HUES64 (cell line): ENCODE results near the gene MAPKBP1.

Experiments used
- H3K27ac ChIP-seq: 2 replicates; pipeline ENCODE4 v1.7.0; 2013; ENCODE audit warnings: low read depth, low read length, inconsistent platforms
- H3K27me3 ChIP-seq: 2 replicates; pipeline ENCODE4 v1.6.1; 2013; ENCODE audit warnings: mild to moderate bottlenecking, low read length; ENCODE audit not compliant: insufficient read depth
- H3K36me3 ChIP-seq: 2 replicates; pipeline ENCODE4 v1.6.1; 2013; ENCODE audit warnings: mild to moderate bottlenecking, low read length; ENCODE audit not compliant: insufficient read depth
- H3K4me1 ChIP-seq: 2 replicates; pipeline ENCODE4 v1.6.1; 2013; ENCODE audit warnings: mild to moderate bottlenecking, low read length, moderate library complexity; ENCODE audit not compliant: insufficient read depth
- H3K4me3 ChIP-seq: 2 replicates; pipeline ENCODE4 v1.5.1; 2013; ENCODE audit warnings: mild to moderate bottlenecking, low read length, moderate library complexity
- H3K9ac ChIP-seq: 2 replicates; pipeline ENCODE4 v1.6.1; 2013; ENCODE audit warnings: mild to moderate bottlenecking, low read depth, low read length
- H3K9me3 ChIP-seq: 2 replicates; pipeline ENCODE4 v1.6.1; 2013; ENCODE audit warnings: low read depth, low read length; ENCODE audit not compliant: insufficient read depth
- WGBS: fragments of 150-250, 120-280 bp; methylation state at CpG from one replicate; pipeline ENCODE4 v1.1.7; 2013; ENCODE audit warnings: missing lambda C conversion rate; 5-methylcytosine and 5-hydroxymethylcytosine counted together

Gene MAPKBP1

GRCh38 chr15:41858756-41859155 lies 84.5 kb downstream of the MAPKBP1 start:
- Histone ChIP-seq H3K4me3 (no peak overlapping the region), H3K9me3 (no peaks in the 10 kb centered on the region), H3K4me1 (0 out of 2 replicates have a peak, but pooled peaks cover 2% of the 10 kb centered on the region), H3K27me3 (no peaks in the 10 kb centered on the region), H3K36me3 (no peaks in the 10 kb centered on the region), H3K9ac (no peak overlapping the region), H3K27ac (no peak overlapping the region)
- 90% methylated on average over 15 of the region's 15 CpGs for WGBS

GRCh38 chr15:41860049-41860828 lies 86.0 kb downstream of the MAPKBP1 start:
- Histone ChIP-seq H3K27me3 (no peaks in the 10 kb centered on the region), H3K36me3 (no peaks in the 10 kb centered on the region), H3K4me1 (no peaks in the 10 kb centered on the region), H3K4me3 (no peak overlapping the region), H3K9ac (no peak overlapping the region), H3K27ac (no peak overlapping the region), H3K9me3 (no peaks in the 10 kb centered on the region)
- WGBS, result 85% methylated on average over 15 of the region's 15 CpGs

- Histone ChIP-seq H3K27me3 (no peaks in the 10 kb centered on the region), H3K36me3 (no peaks in the 10 kb centered on the region), H3K9me3 (no peaks in the 10 kb centered on the region), H3K4me3 (no peak overlapping the region), H3K27ac (no peak overlapping the region), H3K4me1 (no peaks in the 10 kb centered on the region), H3K9ac (no peak overlapping the region)
- 87% methylated on average over 18 of the region's 18 CpGs for WGBS
Measured at GRCh38 chr15:41861736-41862356, 87.6 kb downstream of the MAPKBP1 start.

- Histone ChIP-seq H3K9me3 (no peaks in the 10 kb centered on the region), H3K27ac (no peak overlapping the region), H3K4me1 (no peaks in the 10 kb centered on the region), H3K9ac (no peak overlapping the region), H3K36me3 (no peaks in the 10 kb centered on the region), H3K4me3 (no peak overlapping the region), H3K27me3 (no peaks in the 10 kb centered on the region)
- WGBS, result 74% methylated on average over 19 of the region's 19 CpGs
Measured at GRCh38 chr15:41862515-41863116, 88.3 kb downstream of the MAPKBP1 start.

GRCh38 chr15:41865490-41866055 lies 91.3 kb downstream of the MAPKBP1 start:
- Histone ChIP-seq H3K4me3 (no peak overlapping the region), H3K4me1 (no peaks in the 10 kb centered on the region), H3K36me3 (no peaks in the 10 kb centered on the region), H3K9ac (no peak overlapping the region), H3K27ac (no peak overlapping the region), H3K27me3 (no peaks in the 10 kb centered on the region), H3K9me3 (no peaks in the 10 kb centered on the region)
- 94% methylated on average over 18 of the region's 18 CpGs for WGBS

GRCh38 chr15:41866263-41866703 lies 92.0 kb downstream of the MAPKBP1 start:
- WGBS, result 76% methylated on average over 8 of the region's 8 CpGs
- H3K27me3 ChIP-seq, result no peaks in the 10 kb centered on the region
- no peak overlapping the region for H3K27ac ChIP-seq
- H3K9me3 ChIP-seq, result no peaks in the 10 kb centered on the region
- no peaks in the 10 kb centered on the region for H3K36me3 ChIP-seq
- no peak overlapping the region for H3K4me3 ChIP-seq
- no peaks in the 10 kb centered on the region for H3K4me1 ChIP-seq
- no peak overlapping the region for H3K9ac ChIP-seq

- no peak overlapping the region for H3K4me3 ChIP-seq
- H3K9ac ChIP-seq, result no peak overlapping the region
Measured at GRCh38 chr15:41866872-41867579, 92.7 kb downstream of the MAPKBP1 start.

GRCh38 chr15:41868321-41868720 lies 94.0 kb downstream of the MAPKBP1 start:
- Histone ChIP-seq H3K27ac (no peak overlapping the region), H3K9me3 (no peaks in the 10 kb centered on the region), H3K4me3 (no peak overlapping the region), H3K4me1 (no peaks in the 10 kb centered on the region), H3K36me3 (no peaks in the 10 kb centered on the region), H3K27me3 (no peaks in the 10 kb centered on the region), H3K9ac (no peak overlapping the region)
- 96% methylated on average over 15 of the region's 15 CpGs for WGBS

More at GRCh38 chr15:41866872-41867579, 92.7 kb downstream of the MAPKBP1 start:
- Histone ChIP-seq H3K27me3 (no peaks in the 10 kb centered on the region), H3K9me3 (no peaks in the 10 kb centered on the region), H3K4me1 (no peaks in the 10 kb centered on the region), H3K36me3 (no peaks in the 10 kb centered on the region), H3K27ac (no peak overlapping the region)
- WGBS, result 90% methylated on average over 25 of the region's 25 CpGs

GRCh38 chr15:41869770-41870688 lies 95.7 kb downstream of the MAPKBP1 start:
- Histone ChIP-seq H3K27me3 (no peaks in the 10 kb centered on the region), H3K9ac (0 out of 2 replicates have a peak overlapping the region, but pooled peaks have one; percentile 9), H3K4me3 (no peak overlapping the region), H3K9me3 (no peaks in the 10 kb centered on the region), H3K27ac (no peak overlapping the region), H3K36me3 (no peaks in the 10 kb centered on the region), H3K4me1 (no peaks in the 10 kb centered on the region)
- WGBS, result 92% methylated on average over 42 of the region's 42 CpGs

GRCh38 chr15:41870689-41871081 lies 96.4 kb downstream of the MAPKBP1 start:
- Histone ChIP-seq H3K27ac (no peak overlapping the region), H3K4me1 (no peaks in the 10 kb centered on the region), H3K9ac (0 out of 2 replicates have a peak overlapping the region, but pooled peaks have one; percentile 9), H3K4me3 (no peak overlapping the region), H3K9me3 (no peaks in the 10 kb centered on the region), H3K27me3 (no peaks in the 10 kb centered on the region), H3K36me3 (no peaks in the 10 kb centered on the region)
- WGBS, result 86% methylated on average over 9 of the region's 9 CpGs
